Fibroblast of lung (primary cell): Measurements from ENCODE around the gene CFAP53.

ENCODE experiments used
- EZH2 ChIP-seq: IDR thresholded peaks from 2 replicates; pipeline ENCODE4 v1.5.1; 2012; ENCODE audit warnings: low read length, control low read depth, mild to moderate bottlenecking; ENCODE audit errors: missing control alignments
- TF ChIP-seq, protein P1 (sequence below), 2 donors: IDR thresholded peaks in 1 of 2; conservative IDR thresholded peaks in 1 of 2; 1 replicate in 1 of 2; 2 replicates in 1 of 2; pipeline ENCODE4 v1.5.1; 2011 to 2012; ENCODE audit warnings: low read length in 2 of 2, control low read depth in 1 of 2, inconsistent platforms in 1 of 2, low read depth in 1 of 2, mild to moderate bottlenecking in 1 of 2

DNA sequence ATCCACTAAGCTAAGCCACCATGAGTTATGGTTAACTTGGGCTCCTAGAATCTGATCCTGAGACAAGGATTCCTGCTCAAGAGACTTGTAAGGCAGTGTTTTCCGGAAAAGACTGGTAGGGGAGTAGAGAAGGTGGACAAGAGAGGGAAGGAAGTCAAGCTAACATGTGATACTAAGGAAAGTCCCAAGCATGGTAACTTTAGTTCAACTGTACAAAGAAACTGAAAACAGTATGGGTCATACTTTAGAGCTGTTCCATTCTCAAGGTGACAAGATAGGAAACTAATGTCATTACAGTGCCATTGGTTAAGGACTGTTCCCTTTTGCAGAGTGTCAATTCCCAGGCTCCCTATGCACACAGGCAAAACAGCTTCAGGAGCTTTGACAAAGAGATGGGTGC lies 77.1 kb downstream of the CFAP53 start:
- TF ChIP-seq, protein P1, sequence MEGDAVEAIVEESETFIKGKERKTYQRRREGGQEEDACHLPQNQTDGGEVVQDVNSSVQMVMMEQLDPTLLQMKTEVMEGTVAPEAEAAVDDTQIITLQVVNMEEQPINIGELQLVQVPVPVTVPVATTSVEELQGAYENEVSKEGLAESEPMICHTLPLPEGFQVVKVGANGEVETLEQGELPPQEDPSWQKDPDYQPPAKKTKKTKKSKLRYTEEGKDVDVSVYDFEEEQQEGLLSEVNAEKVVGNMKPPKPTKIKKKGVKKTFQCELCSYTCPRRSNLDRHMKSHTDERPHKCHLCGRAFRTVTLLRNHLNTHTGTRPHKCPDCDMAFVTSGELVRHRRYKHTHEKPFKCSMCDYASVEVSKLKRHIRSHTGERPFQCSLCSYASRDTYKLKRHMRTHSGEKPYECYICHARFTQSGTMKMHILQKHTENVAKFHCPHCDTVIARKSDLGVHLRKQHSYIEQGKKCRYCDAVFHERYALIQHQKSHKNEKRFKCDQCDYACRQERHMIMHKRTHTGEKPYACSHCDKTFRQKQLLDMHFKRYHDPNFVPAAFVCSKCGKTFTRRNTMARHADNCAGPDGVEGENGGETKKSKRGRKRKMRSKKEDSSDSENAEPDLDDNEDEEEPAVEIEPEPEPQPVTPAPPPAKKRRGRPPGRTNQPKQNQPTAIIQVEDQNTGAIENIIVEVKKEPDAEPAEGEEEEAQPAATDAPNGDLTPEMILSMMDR (conservative IDR thresholded peaks at IDR 0.05 in 1 of 2, IDR thresholded peaks at IDR 0.05 in 1 of 2; ENCODE audit: low read depth in 1 of 2, low read length in 2 of 2), result no peak
- TF ChIP-seq EZH2, result no peak
